Small intestine (tissue), 7 donors: ENCODE data around the gene UBE2E2. TPM values are rescaled to one million over a fixed set of nuclear protein-coding genes. Genes with fewer than 3 reads are reported as not detected.

Experiments used
- DNase-seq, 2 donors: peaks; one replicate each; pipeline versions ENCODE4 v3.0.0 to v3.0.0-alpha.2; 2013
- FAIRE-seq: peaks from 2 replicates; lab custom pipeline; 2012; peaks lifted over from hg19 to GRCh38; lab: Jason Lieb, UNC
- H3K27ac ChIP-seq, 3 donors: one replicate each; pipeline ENCODE4 v1.5.1; 2013; ENCODE audit warnings: low read length in 2 of 3, mild to moderate bottlenecking in 2 of 3, control low read depth in 1 of 3, inconsistent platforms in 1 of 3, low read depth in 1 of 3, moderate library complexity in 1 of 3
- H3K27me3 ChIP-seq, 3 donors: one replicate each; pipeline ENCODE4 v1.6.1; 2013; ENCODE audit warnings: low read length in 3 of 3, inconsistent platforms in 1 of 3; ENCODE audit not compliant: control insufficient read depth in 3 of 3, insufficient read depth in 3 of 3
- H3K36me3 ChIP-seq, 3 donors: one replicate each; pipeline ENCODE4 v1.6.1; 2013; ENCODE audit warnings: low read length in 3 of 3, inconsistent platforms in 1 of 3, low read depth in 1 of 3, mild to moderate bottlenecking in 1 of 3, moderate library complexity in 1 of 3; ENCODE audit not compliant: control insufficient read depth in 3 of 3, insufficient read depth in 2 of 3
- H3K4me1 ChIP-seq, 3 donors: one replicate each; pipeline ENCODE4 v1.6.1; 2013; ENCODE audit warnings: low read length in 2 of 3, inconsistent platforms in 1 of 3, low read depth in 1 of 3, mild to moderate bottlenecking in 1 of 3, moderate library complexity in 1 of 3; ENCODE audit not compliant: control insufficient read depth in 3 of 3, insufficient read depth in 2 of 3
- H3K4me3 ChIP-seq, 3 donors: one replicate each; pipeline ENCODE4 v1.5.1; 2013; ENCODE audit warnings: low read length in 3 of 3, control low read depth in 1 of 3, inconsistent platforms in 1 of 3, low read depth in 1 of 3, mild to moderate bottlenecking in 1 of 3, moderate library complexity in 1 of 3
- H3K9me3 ChIP-seq, 2 donors: one replicate each; pipeline ENCODE4 v1.6.1; 2013; ENCODE audit warnings: low read depth in 1 of 2, low read length in 1 of 2; ENCODE audit not compliant: control insufficient read depth in 2 of 2, insufficient read depth in 1 of 2
- WGBS, 3 donors: extraction: QIAGEN DNeasy Blood & Tissue Kit; methylation state at CpG; one replicate each; pipeline ENCODE4 v1.1.7; 2013; 5-methylcytosine and 5-hydroxymethylcytosine counted together
- polyA plus RNA-seq, 4 donors: library from polyadenylated mRNA; stranded (reverse) in 3 of 4; unstranded in 1 of 4; fragments of 200-250 nt in 3 of 4; fragments of 120-200 nt in 1 of 4; gene quantifications; one replicate each; pipeline versions ENCODE4 v1.2.1 to v1.2.3, GENCODE V29; 2013
- donor health status: healthy with polysubstance abuse.
- donor health status: control.
- donor health status: control.
- donor health status: Bipolar disorder and iron deficiency.
- donor health status: healthy.

The UBE2E2 gene
- polyA plus RNA-seq, 4 donors, result 1.1 to 10.2 (median 7.7) TPM

DNA sequence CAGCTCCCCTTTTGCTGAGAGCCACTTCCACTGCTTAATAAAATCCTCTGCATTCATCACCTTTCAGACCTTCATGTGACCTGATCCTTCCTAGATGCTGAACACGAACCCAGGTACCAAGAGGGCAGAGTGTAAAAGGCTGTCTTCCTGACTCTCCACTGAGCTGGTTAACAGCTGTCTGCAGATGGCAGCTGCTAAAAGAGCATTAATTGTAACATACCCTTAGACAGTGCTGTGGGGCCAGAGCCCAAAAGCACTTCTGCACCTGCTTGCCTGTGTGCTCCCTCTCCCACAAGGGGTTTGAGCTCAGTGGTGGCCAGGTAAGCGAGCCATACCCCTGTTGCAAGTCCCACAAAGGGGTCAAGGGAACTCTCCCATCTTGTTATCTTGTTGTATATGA, 187.3 kb downstream of the UBE2E2 start:
- no peak for DNase-seq

DNA sequence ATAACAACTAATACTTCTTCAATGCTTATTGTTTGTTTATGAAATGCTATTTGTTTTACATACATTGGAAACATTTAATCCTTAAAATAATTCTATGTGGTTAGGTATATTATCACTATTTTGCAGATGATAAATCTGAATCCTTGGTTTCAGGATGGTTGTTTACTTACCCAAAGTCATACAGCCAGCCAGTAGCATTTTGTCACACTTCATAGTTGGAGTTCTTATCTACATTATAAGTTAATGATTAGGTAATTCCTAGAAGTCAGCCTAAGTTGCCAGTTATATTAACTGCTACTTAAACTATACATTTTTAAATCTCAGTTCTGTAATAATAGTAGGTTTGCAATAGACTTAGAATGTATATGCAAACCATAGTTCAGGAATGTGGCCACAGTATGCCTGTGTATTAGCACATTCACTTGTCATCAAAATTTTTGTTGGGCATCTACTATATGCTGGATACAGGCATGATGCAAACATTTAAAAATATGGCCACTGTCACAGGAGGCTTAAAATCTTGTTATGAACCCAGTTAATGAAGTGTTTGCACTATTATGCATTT, 187.9 kb downstream of the UBE2E2 start:
- no peak for FAIRE-seq
- DNase-seq, result peak in 1 of 2 donors; percentile 6
- Histone ChIP-seq H3K4me3 (no peak overlapping the region), H3K9me3 (peaks cover 0 to 7% of the 10 kb centered on the region in 2 donors), H3K27ac (no peak overlapping the region), H3K36me3 (no peaks in the 10 kb centered on the region), H3K4me1 (peaks cover 0 to 2% (median 0%) of the 10 kb centered on the region in 3 donors), H3K27me3 (no peaks in the 10 kb centered on the region)

More for the DNA sequence above, 187.3 kb downstream of the UBE2E2 start:
- Histone ChIP-seq H3K27me3 (no peaks in the 10 kb centered on the region), H3K4me1 (peaks cover 0 to 2% (median 0%) of the 10 kb centered on the region in 3 donors), H3K4me3 (no peak overlapping the region), H3K27ac (no peak overlapping the region), H3K36me3 (no peaks in the 10 kb centered on the region), H3K9me3 (peaks cover 0 to 7% of the 10 kb centered on the region in 2 donors)
- 65 to 85% (median 71%) methylated on average over 2 of the region's 2 CpGs for WGBS, 3 donors
- FAIRE-seq, result no peak

- H3K4me1 ChIP-seq, result peaks cover 0 to 2% (median 0%) of the 10 kb centered on the region in 3 donors
- DNase-seq, result no peak
- no peaks in the 10 kb centered on the region for H3K36me3 ChIP-seq
- FAIRE-seq, result no peak
- H3K27me3 ChIP-seq, result no peaks in the 10 kb centered on the region
- H3K27ac ChIP-seq, result no peak overlapping the region
- no peak overlapping the region for H3K4me3 ChIP-seq
- H3K9me3 ChIP-seq, result peaks cover 0 to 5% of the 10 kb centered on the region in 2 donors
- 90 to 94% (median 90%) methylated on average over 4 of the region's 4 CpGs for WGBS, 3 donors
Measured at GRCh38 chr3:23395115-23395514, 192.0 kb downstream of the UBE2E2 start.

DNA sequence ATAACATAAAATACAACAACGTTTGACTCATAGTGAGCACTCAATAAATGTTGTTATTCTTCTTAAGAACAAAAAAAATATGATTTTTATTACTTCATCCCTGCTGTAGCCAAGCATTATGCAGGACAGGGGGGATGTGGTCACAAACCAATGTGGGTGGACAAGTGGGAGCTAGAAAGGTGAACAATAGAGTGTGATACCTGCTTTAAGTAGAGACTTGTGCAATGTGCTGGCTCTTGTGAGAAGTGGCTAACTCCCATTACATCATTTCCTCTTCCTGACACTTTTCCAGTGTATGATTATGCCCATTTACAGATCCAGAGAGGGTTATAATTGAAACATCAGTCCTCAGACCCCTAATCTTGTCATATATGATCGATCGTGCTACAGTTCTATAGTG, 193.6 kb downstream of the UBE2E2 start:
- WGBS, 3 donors, result 86 to 90% (median 89%) methylated on average over 3 of the region's 3 CpGs
- no peaks in the 10 kb centered on the region for H3K27me3 ChIP-seq
- no peak for FAIRE-seq

DNA sequence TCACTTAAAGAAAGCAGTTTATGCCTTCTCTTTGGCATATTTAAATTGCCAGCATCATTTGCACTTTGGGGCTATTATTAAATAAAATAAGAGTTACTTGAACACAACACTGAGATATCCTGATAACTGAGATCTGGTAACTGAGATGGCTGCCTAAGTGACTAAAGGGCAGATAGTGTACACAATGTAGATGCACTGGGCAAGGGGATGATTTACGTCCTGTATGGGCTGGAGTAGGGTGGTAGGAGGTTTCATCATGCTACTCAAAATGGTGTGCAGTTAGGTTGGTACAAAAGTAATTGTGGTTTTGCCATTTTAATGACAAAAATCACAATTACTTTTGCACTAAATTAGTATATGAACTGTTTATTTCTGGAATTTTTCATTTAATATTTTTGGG, 196.1 kb downstream of the UBE2E2 start:
- no peak overlapping the region for H3K4me3 ChIP-seq
- no peak for DNase-seq
- no peak for FAIRE-seq
- no peaks in the 10 kb centered on the region for H3K9me3 ChIP-seq
- H3K4me1 ChIP-seq, result no peaks in the 10 kb centered on the region
- no peak overlapping the region for H3K27ac ChIP-seq
- WGBS, 3 donors, result 90 to 94% (median 92%) methylated on average over 1 of the region's 1 CpG
- H3K36me3 ChIP-seq, result no peaks in the 10 kb centered on the region
- no peaks in the 10 kb centered on the region for H3K27me3 ChIP-seq

More for the DNA sequence above, 193.6 kb downstream of the UBE2E2 start:
- DNase-seq, result no peak
- Histone ChIP-seq H3K36me3 (no peaks in the 10 kb centered on the region), H3K27ac (no peak overlapping the region), H3K4me1 (peaks cover 0 to 2% (median 0%) of the 10 kb centered on the region in 3 donors), H3K4me3 (no peak overlapping the region), H3K9me3 (no peaks in the 10 kb centered on the region)

DNA sequence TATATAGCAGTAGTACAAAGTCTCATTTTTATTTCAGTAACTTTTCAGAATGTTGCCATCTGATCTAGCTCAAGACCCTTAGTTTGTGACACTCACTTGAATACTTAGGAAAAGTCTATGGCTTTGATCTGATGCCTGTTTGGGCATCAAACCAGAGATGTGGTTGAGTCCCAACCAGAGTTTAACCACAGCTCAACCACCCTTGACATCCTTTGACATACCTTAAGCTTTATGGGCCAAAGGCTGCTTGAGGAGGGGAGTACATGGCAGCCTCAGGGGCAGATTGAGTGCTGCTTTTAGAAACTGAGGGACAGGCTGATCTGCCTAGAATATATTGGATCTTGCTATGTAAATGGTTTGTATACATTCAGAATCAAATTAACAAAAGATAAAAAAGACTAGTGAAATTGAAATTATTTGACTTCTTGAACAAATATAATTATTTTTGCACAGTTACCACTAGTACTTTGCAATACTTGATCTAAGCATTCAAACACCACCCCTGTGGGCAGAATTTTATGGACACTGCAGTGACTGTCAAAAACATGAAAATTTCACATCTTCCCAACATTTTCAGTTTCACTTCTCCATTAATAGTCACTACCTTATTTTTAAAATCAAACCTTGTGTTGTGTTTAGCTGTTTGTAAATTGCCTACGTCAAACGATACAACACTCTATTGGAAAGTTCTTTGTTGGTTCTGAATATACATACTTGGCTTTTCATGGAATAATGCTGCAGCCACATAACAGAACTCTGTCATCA, 199.8 kb downstream of the UBE2E2 start:
- H3K9me3 ChIP-seq, result no peaks in the 10 kb centered on the region
- H3K36me3 ChIP-seq, result no peaks in the 10 kb centered on the region
- no peaks in the 10 kb centered on the region for H3K4me1 ChIP-seq
- WGBS, 3 donors, result 88 to 99% (median 90%) methylated on average over 2 of the region's 2 CpGs
- H3K4me3 ChIP-seq, result no peak overlapping the region
- H3K27ac ChIP-seq, result no peak overlapping the region
- no peaks in the 10 kb centered on the region for H3K27me3 ChIP-seq
- DNase-seq, result no peak
- no peak for FAIRE-seq

GRCh38 chr3:23404246-23404645, 201.1 kb downstream of the UBE2E2 start:
- H3K36me3 ChIP-seq, result no peaks in the 10 kb centered on the region
- H3K27ac ChIP-seq, result no peak overlapping the region
- no peaks in the 10 kb centered on the region for H3K4me1 ChIP-seq
- H3K4me3 ChIP-seq, result no peak overlapping the region
- no peaks in the 10 kb centered on the region for H3K27me3 ChIP-seq
- DNase-seq (no peak), FAIRE-seq (no peak)
- no peaks in the 10 kb centered on the region for H3K9me3 ChIP-seq

DNA sequence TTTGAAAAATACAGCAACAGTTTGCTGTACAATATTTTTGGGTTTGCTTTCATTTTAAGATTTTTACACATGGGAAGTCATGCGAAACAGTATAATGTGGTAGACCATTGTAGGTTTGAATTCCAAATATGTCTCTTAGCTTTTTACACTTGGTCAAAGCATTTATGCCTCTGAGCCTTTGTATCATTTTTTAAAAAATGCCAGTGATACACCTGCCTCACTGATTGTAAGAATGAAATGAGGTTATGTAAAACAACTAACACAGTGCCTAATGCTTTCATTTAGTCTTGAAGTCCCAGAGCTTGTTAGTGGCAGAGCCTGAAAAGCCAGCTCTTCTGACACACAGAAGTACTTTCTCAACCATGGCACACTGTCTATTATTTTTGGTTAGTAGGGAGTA, 202.0 kb downstream of the UBE2E2 start:
- DNase-seq (no peak), FAIRE-seq (no peak)
- Histone ChIP-seq H3K4me1 (no peaks in the 10 kb centered on the region), H3K9me3 (no peaks in the 10 kb centered on the region), H3K36me3 (no peaks in the 10 kb centered on the region), H3K27ac (no peak overlapping the region), H3K27me3 (no peaks in the 10 kb centered on the region), H3K4me3 (no peak overlapping the region)
- 94 to 100% (median 95%) methylated on average over 1 of the region's 1 CpG for WGBS, 3 donors
